Testis (tissue), 3 donors: ENCODE results near the gene GUCA1C. TPM values are rescaled to one million over a fixed set of nuclear protein-coding genes. Genes with fewer than 3 reads are reported as not detected.

Source experiments
- DNase-seq: peaks from one replicate; pipeline ENCODE4 v3.0.0-alpha.2; 2019
- H3K27ac ChIP-seq, 2 donors: fragments of 200-600 bp; sonication (generic); one replicate each; pipeline ENCODE4 v1.5.1; 2019
- H3K27me3 ChIP-seq: fragments of 200-600 bp; sonication (generic); one replicate; pipeline ENCODE4 v1.5.1; 2019
- H3K36me3 ChIP-seq: fragments of 200-600 bp; sonication (generic); one replicate; pipeline ENCODE4 v1.5.1; 2017; ENCODE audit warnings: low read depth; ENCODE audit errors: missing control alignments
- H3K4me1 ChIP-seq: fragments of 200-600 bp; sonication (generic); one replicate; pipeline ENCODE4 v1.5.1; 2019
- H3K4me3 ChIP-seq, 2 donors: fragments of 200-600 bp; sonication (generic); one replicate each; pipeline ENCODE4 v1.5.1; 2017 to 2019
- H3K9me3 ChIP-seq: fragments of 200-600 bp; sonication (generic); one replicate; pipeline ENCODE4 v1.5.1; 2017
- CTCF ChIP-seq, 3 experiments: fragments of 450-650 bp in 2 of 3; fragments of 200-600 bp in 1 of 3; sonication (generic) in 1 of 3; IDR thresholded peaks; one replicate each; pipeline ENCODE4 v1.5.1; 2016 to 2019; ENCODE audit warnings: antibody characterized with exemption in 3 of 3, mild to moderate bottlenecking in 2 of 3, moderate library complexity in 1 of 3
- POLR2A ChIP-seq: fragments of 450-650 bp; IDR thresholded peaks from one replicate; pipeline ENCODE4 v1.6.1; 2017; ENCODE audit warnings: antibody characterized with exemption, mild to moderate bottlenecking, moderate library complexity
- WGBS, 2 donors: methylation state at CpG; one replicate each; pipeline ENCODE4 v1.1.5; 2018; 5-methylcytosine and 5-hydroxymethylcytosine counted together
- intact Hi-C: fragments of 100-400 bp; cut with DNase I; formaldehyde crosslinking; loops from one replicate; pipeline ENCODE4 v1.15.1; 2023; ENCODE audit warnings: low total_unique reads
- polyA plus RNA-seq: library from polyadenylated mRNA; stranded (reverse); fragments of 350-450 nt; fragmentation: Illumina TruSeq; extraction: RNeasy Lipid Tissue Mini Kit (QIAGEN cat#74804); gene quantifications from one replicate; pipeline ENCODE4 v1.2.3, GENCODE V29; 2014; ENCODE audit warnings: low read depth, low replicate concordance; ENCODE audit not compliant: insufficient read depth
- total RNA-seq, 2 donors: library from RNA; depleted of rRNA; stranded (reverse); fragments of >200 nt; gene quantifications; one replicate each; pipeline ENCODE4 v1.2.3, GENCODE V29; 2016

The GUCA1C gene
- total and polyA plus RNA-seq, 3 donors from 2014 or later: 0.87 to 2.0 (median 1.1) TPM

GRCh38 chr3:108953210-108953609 lies 469 bp downstream of the GUCA1C start:
- no peaks in the 10 kb centered on the region for H3K9me3 ChIP-seq
- intact Hi-C loops: no loop called here
- H3K4me3 ChIP-seq: no peak overlapping the region
- H3K27ac ChIP-seq: no peak overlapping the region
- H3K36me3 ChIP-seq: no peaks in the 10 kb centered on the region
- WGBS, 2 donors: 79 to 82% methylated on average over 4 of the region's 4 CpGs
- no peaks in the 10 kb centered on the region for H3K4me1 ChIP-seq
- DNase-seq: no peak
- TF ChIP-seq POLR2A (no peak), CTCF (IDR thresholded peaks at IDR 0.05) (no peak)
- H3K27me3 ChIP-seq: no peaks in the 10 kb centered on the region

- H3K9me3 ChIP-seq: no peaks in the 10 kb centered on the region
- intact Hi-C loops: no loop called here
- no peak overlapping the region for H3K27ac ChIP-seq
- 84 to 90% methylated on average over 7 of the region's 7 CpGs for WGBS, 2 donors
- no peaks in the 10 kb centered on the region for H3K36me3 ChIP-seq
- TF ChIP-seq CTCF (IDR thresholded peaks at IDR 0.05) (no peak), POLR2A (no peak)
- no peaks in the 10 kb centered on the region for H3K4me1 ChIP-seq
- H3K4me3 ChIP-seq: no peak overlapping the region
- DNase-seq: no peak
- H3K27me3 ChIP-seq: no peaks in the 10 kb centered on the region
Observed at GRCh38 chr3:108951820-108952501, 1.7 kb downstream of the GUCA1C start.

- Histone ChIP-seq H3K27me3 (no peaks in the 10 kb centered on the region), H3K9me3 (no peaks in the 10 kb centered on the region), H3K27ac (no peak overlapping the region), H3K4me1 (no peaks in the 10 kb centered on the region), H3K36me3 (no peaks in the 10 kb centered on the region), H3K4me3 (no peak overlapping the region)
- TF ChIP-seq POLR2A (no peak), CTCF (IDR thresholded peaks at IDR 0.05) (no peak)
- WGBS, 2 donors: 73 to 91% methylated on average over 2 of the region's 2 CpGs
- no peak for DNase-seq
- intact Hi-C loops: no loop called here
Observed at GRCh38 chr3:108947855-108948254, 5.8 kb downstream of the GUCA1C start.

- Histone ChIP-seq H3K4me3 (no peak overlapping the region), H3K4me1 (no peaks in the 10 kb centered on the region), H3K27me3 (no peaks in the 10 kb centered on the region), H3K27ac (no peak overlapping the region), H3K9me3 (no peaks in the 10 kb centered on the region), H3K36me3 (no peaks in the 10 kb centered on the region)
- DNase-seq: no peak
- no peak for TF ChIP-seq POLR2A
- TF ChIP-seq CTCF (IDR thresholded peaks at IDR 0.05): no peak
- WGBS, 2 donors: 76 to 85% methylated on average over 11 of the region's 11 CpGs
- intact Hi-C loops: no loop called here
Observed at GRCh38 chr3:108946292-108947285, 7.1 kb downstream of the GUCA1C start.
